SK-N-SH treated with all-trans-retinoic acid at 6 μM for 48 hours (cell line): ENCODE results near the gene YES1.
"Not testable (repeated sequence)": the region's sequence is repeated elsewhere in the genome, so short reads cannot be mapped to it uniquely, and the experiment has no call there.

ENCODE experiments used
- ATAC-seq: fragments of 200-7000 bp; cut with Tn5 transposase; 3 replicates; pipeline ENCODE4 v1.9.1; 2020; ENCODE audit warnings: mild to moderate bottlenecking, moderate library complexity
- BACH2 ChIP-seq: fragments of 250-450 bp; sonication (Bioruptor Pico); IDR thresholded peaks from 2 replicates; pipeline ENCODE4 v1.9.0; 2021; ENCODE audit warnings: mild to moderate bottlenecking, borderline replicate concordance
- CREB5 ChIP-seq: fragments of 250-450 bp; sonication (Bioruptor Pico); IDR thresholded peaks from 2 replicates; pipeline ENCODE4 v1.5.1; 2020; ENCODE audit warnings: low read depth, mild to moderate bottlenecking, moderate library complexity
- CSDC2 ChIP-seq: fragments of 250-450 bp; sonication (Bioruptor Pico); IDR thresholded peaks from 2 replicates; pipeline ENCODE4 v1.5.0; 2020; ENCODE audit warnings: mild to moderate bottlenecking, moderate library complexity
- CSRNP3 ChIP-seq: fragments of 250-450 bp; sonication (Bioruptor Pico); IDR thresholded peaks from 2 replicates; pipeline ENCODE4 v1.5.1; 2021; ENCODE audit warnings: mild to moderate bottlenecking, moderate library complexity
- GLIS3 ChIP-seq: fragments of 250-450 bp; sonication (Bioruptor Pico); IDR thresholded peaks from 2 replicates; pipeline ENCODE4 v1.5.0; 2020; ENCODE audit warnings: mild to moderate bottlenecking, moderate library complexity
- ISL1 ChIP-seq: fragments of 250-450 bp; sonication (Bioruptor Pico); IDR thresholded peaks from 2 replicates; pipeline ENCODE4 v2.1.2; 2022; ENCODE audit warnings: mild to moderate bottlenecking, moderate library complexity
- OSR1 ChIP-seq: fragments of 250-450 bp; sonication (Bioruptor Pico); IDR thresholded peaks from 2 replicates; pipeline ENCODE4 v1.8.0; 2022; ENCODE audit warnings: moderate library complexity, mild to moderate bottlenecking, inconsistent platforms
- POU6F1 ChIP-seq: fragments of 250-450 bp; sonication (Bioruptor Pico); IDR thresholded peaks from 2 replicates; pipeline ENCODE4 v1.8.0; 2021; ENCODE audit warnings: low read depth, mild to moderate bottlenecking, moderate library complexity, borderline replicate concordance
- PPARA ChIP-seq: fragments of 250-450 bp; sonication (Bioruptor Pico); IDR thresholded peaks from 2 replicates; pipeline ENCODE4 v1.5.0; 2020; ENCODE audit warnings: mild to moderate bottlenecking, borderline replicate concordance
- RARB ChIP-seq: fragments of 250-450 bp; sonication (Bioruptor Pico); IDR thresholded peaks from 2 replicates; pipeline ENCODE4 v1.8.0; 2021; ENCODE audit warnings: mild to moderate bottlenecking, moderate library complexity
- SNAI2 ChIP-seq: fragments of 250-450 bp; sonication (Bioruptor Pico); IDR thresholded peaks from 2 replicates; pipeline ENCODE4 v1.5.0; 2020; ENCODE audit warnings: mild to moderate bottlenecking, moderate library complexity
- TCF4 ChIP-seq: fragments of 250-450 bp; sonication (Bioruptor Pico); IDR thresholded peaks from 2 replicates; pipeline ENCODE4 v1.8.0; 2021; ENCODE audit warnings: mild to moderate bottlenecking, moderate library complexity, borderline replicate concordance
- TOX ChIP-seq: fragments of 250-450 bp; sonication (Bioruptor Pico); IDR thresholded peaks from 2 replicates; pipeline ENCODE4 v1.8.0; 2021; ENCODE audit warnings: mild to moderate bottlenecking, moderate library complexity, borderline replicate concordance
- TSHZ2 ChIP-seq: fragments of 250-450 bp; sonication (Bioruptor Pico); IDR thresholded peaks from 2 replicates; pipeline ENCODE4 v1.5.0; 2020; ENCODE audit warnings: mild to moderate bottlenecking, moderate library complexity
- ZC3H10 ChIP-seq: fragments of 250-450 bp; sonication (Bioruptor Pico); IDR thresholded peaks from 2 replicates; pipeline ENCODE4 v1.5.1; 2021; ENCODE audit warnings: mild to moderate bottlenecking, moderate library complexity
- ZFP3 ChIP-seq: fragments of 250-450 bp; sonication (Bioruptor Pico); IDR thresholded peaks from 2 replicates; pipeline ENCODE4 v1.5.0; 2020; ENCODE audit warnings: mild to moderate bottlenecking, moderate library complexity
- ZFP30 ChIP-seq: fragments of 450-650 bp; formaldehyde crosslinking; IDR thresholded peaks from 2 replicates; pipeline ENCODE4 v1.5.0; 2022; ENCODE audit warnings: mild to moderate bottlenecking, moderate library complexity
- ZNF70 ChIP-seq: fragments of 450-650 bp; formaldehyde crosslinking; IDR thresholded peaks from 2 replicates; pipeline ENCODE4 v1.5.0; 2020; ENCODE audit warnings: mild to moderate bottlenecking, moderate library complexity
- ZNF8 ChIP-seq: fragments of 450-650 bp; formaldehyde crosslinking; IDR thresholded peaks from 2 replicates; pipeline ENCODE4 v1.5.0; 2020; ENCODE audit warnings: mild to moderate bottlenecking, moderate library complexity

Gene YES1

GRCh38 chr18:805755-806110 lies 6.3 kb downstream of the YES1 start:
- no peak for ATAC-seq
- TF ChIP-seq BACH2 (CRISPR knock-in tag) (no peak), TCF4 (no peak), CSRNP3 (no peak), ZFP30 (CRISPR knock-in tag) (no peak), OSR1 (CRISPR knock-in tag) (no peak), POU6F1 (CRISPR knock-in tag) (no peak), ZC3H10 (CRISPR knock-in tag) (no peak), GLIS3 (no peak), TSHZ2 (no peak), PPARA (CRISPR knock-in tag) (no peak), ZFP3 (CRISPR knock-in tag) (no peak), RARB (CRISPR knock-in tag) (no peak)

GRCh38 chr18:805008-805754 lies 6.9 kb downstream of the YES1 start:
- no peak for ATAC-seq
- TF ChIP-seq CREB5 (CRISPR knock-in tag) = no peak
- TF ChIP-seq ZNF70 = no peak
- TF ChIP-seq ZNF8 (CRISPR knock-in tag) = no peak
- TF ChIP-seq SNAI2 (CRISPR knock-in tag) = no peak
- TF ChIP-seq TOX = no peak
- TF ChIP-seq PPARA (CRISPR knock-in tag) = no peak
- TF ChIP-seq OSR1 (CRISPR knock-in tag) = no peak
- no peak for TF ChIP-seq RARB (CRISPR knock-in tag)
- TF ChIP-seq CSDC2 = no peak

- TF ChIP-seq TOX (no peak), ZFP3 (CRISPR knock-in tag) (no peak)
- no peak for ATAC-seq
Measured at GRCh38 chr18:801137-801536, 10.9 kb downstream of the YES1 start.

- TF ChIP-seq POU6F1 (CRISPR knock-in tag) (no peak), GLIS3 (no peak), ZNF8 (CRISPR knock-in tag) (no peak), TCF4 (no peak), ISL1 (CRISPR knock-in tag) (no peak)
- ATAC-seq = no peak
Measured at GRCh38 chr18:799943-800342, 12.1 kb downstream of the YES1 start.

GRCh38 chr18:795383-795782 lies 16.7 kb downstream of the YES1 start:
- not testable (repeated sequence) for ATAC-seq
